K562 treated with DMSO at 1 percent for 24 hours (cell line): ENCODE data around the gene UPK3BL1. TPM values are rescaled to one million over a fixed set of nuclear protein-coding genes. Genes with fewer than 3 reads are reported as not detected.

Experiments
- total RNA-seq: library from RNA; unstranded; fragments of 300-600 nt; gene quantifications from 2 replicates; pipeline ENCODE4 v1.2.3, GENCODE V29; 2022; ENCODE audit warnings: low read depth; ENCODE audit not compliant: insufficient read depth

The UPK3BL1 gene, protein sequence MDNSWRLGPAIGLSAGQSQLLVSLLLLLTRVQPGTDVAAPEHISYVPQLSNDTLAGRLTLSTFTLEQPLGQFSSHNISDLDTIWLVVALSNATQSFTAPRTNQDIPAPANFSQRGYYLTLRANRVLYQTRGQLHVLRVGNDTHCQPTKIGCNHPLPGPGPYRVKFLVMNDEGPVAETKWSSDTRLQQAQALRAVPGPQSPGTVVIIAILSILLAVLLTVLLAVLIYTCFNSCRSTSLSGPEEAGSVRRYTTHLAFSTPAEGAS
- 36.0 and 43.2 TPM in 2 replicates for total RNA-seq

GRCh38 chr7:102642691-102643090 lies at the start of gene UPK3BL1:
TSS of gene UPK3BL1 (minus strand) at chr7:102642791. CDS start at chr7:102642741, 50 bp downstream.

GRCh38 chr7:102671166-102671955 lies 28.8 kb upstream of the UPK3BL1 start, which contains the start of gene POLR2J2:
TSS of gene POLR2J2 (minus strand) at chr7:102671663. CDS start at chr7:102671601, 62 bp downstream.

DNA sequence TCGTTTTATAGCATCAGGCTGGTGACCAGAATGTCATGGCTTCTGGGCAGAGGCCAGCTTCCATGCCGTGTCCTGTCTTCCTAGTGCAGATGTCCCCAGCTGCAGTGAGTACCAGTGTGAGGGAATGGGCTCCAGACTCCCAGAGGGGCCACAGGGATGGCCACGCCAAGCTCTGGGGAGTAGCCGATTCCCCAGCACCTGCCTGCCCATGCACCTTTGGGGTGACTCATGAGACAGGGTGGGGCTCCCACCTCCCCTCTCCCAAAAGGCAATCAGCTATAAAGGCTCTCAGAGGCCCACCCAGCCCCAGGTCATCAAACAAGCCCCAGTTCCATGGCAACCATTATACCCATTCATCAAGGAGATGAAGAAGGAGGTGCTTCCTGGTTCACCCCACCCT lies 7.3 kb upstream of the UPK3BL1 start, which contains the start of gene SPDYE2B:
SPDYE2B (plus strand) TSS at position 396 of the 400 bp plus-strand sequence. CDS start 2,030 bp downstream, outside the sequence.

DNA sequence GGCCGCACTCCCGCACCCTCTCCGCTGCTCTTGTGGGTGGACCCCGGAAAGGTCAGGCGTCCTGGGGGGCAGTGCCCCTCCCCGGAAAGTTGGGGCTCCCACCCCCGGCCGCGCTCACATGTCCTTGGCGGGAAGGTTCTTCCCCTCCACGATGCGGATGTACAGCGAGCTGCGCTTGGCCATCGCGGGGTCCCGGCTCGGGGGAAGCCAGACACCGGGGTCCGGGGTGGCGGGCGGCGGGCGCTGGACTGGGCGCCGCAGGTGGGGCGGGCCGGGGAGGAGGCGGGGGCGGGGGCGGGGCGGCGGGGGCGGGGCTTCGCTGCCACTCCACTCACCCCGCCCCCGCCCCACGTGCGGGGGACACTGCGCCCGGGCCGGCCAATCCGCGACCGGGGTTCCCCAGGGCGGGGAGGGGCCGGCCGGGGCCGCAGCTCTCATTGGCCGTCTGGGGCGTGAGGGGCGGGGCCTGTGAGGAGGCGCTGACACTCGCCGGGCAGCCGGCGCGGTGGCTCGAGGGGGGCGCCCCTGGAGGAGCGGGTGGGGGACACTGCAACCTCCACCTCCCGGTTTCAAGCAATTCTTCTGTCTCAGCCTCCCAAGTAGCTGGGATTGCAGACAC lies 26.0 kb downstream of the UPK3BL1 start, which contains the start of gene RASA4:
RASA4 (minus strand) TSS at position 250 of the 619 bp plus-strand sequence; CDS start at position 183, 67 bp downstream.

Other genes starting within 250 kb of the UPK3BL1 start
- 28.3 and 33.4 TPM in 2 replicates for gene PRKRIP1, start 246.4 kb downstream of the UPK3BL1 start, total RNA-seq
- gene ORAI2, start 209.2 kb downstream of the UPK3BL1 start, total RNA-seq = 59.9 and 60.8 TPM in 2 replicates
- gene ALKBH4, start 177.9 kb downstream of the UPK3BL1 start, total RNA-seq = 18.8 and 19.9 TPM in 2 replicates
- gene LRWD1, start 177.8 kb downstream of the UPK3BL1 start, total RNA-seq = 83.4 and 86.4 TPM in 2 replicates
- 160 and 166 TPM in 2 replicates for gene POLR2J, start 163.9 kb downstream of the UPK3BL1 start, total RNA-seq
- gene RASA4B, start 125.0 kb downstream of the UPK3BL1 start, total RNA-seq = 12.1 and 15.5 TPM in 2 replicates
- 6.6 and 11.3 TPM in 2 replicates for gene UPK3BL2, start 99.1 kb downstream of the UPK3BL1 start, total RNA-seq
- gene SPDYE2, start 91.6 kb downstream of the UPK3BL1 start, total RNA-seq = not detected in 2 replicates
- gene POLR2J3, start 70.2 kb downstream of the UPK3BL1 start, total RNA-seq = 26.5 and 28.3 TPM in 2 replicates
- 15.6 and 18.7 TPM in 2 replicates for gene RASA4, start 26.0 kb downstream of the UPK3BL1 start, total RNA-seq
- not detected in 2 replicates for gene SPDYE2B, start 7.5 kb upstream of the UPK3BL1 start, total RNA-seq
- 0.61 and 2.6 TPM in 2 replicates for gene POLR2J2, start 28.9 kb upstream of the UPK3BL1 start, total RNA-seq
- gene FAM185A, start 106.2 kb upstream of the UPK3BL1 start, total RNA-seq = 15.1 TPM in 2 replicates